HG03045 (cell line): ENCODE results near the gene INKA2.

ENCODE experiments used
- ATAC-seq: cut with Tn5 transposase; IDR thresholded peaks from one replicate; pipeline ENCODE4 v1.9.1; 2021; ENCODE audit warnings: mild to moderate bottlenecking, moderate library complexity; ENCODE audit not compliant: unreplicated experiment

Gene INKA2

GRCh38 chr1:111706921-111707320 lies 32.3 kb downstream of the INKA2 start:
- no peak for ATAC-seq

GRCh38 chr1:111705841-111706240 lies 33.4 kb downstream of the INKA2 start:
- no peak for ATAC-seq

- no peak for ATAC-seq
Observed at GRCh38 chr1:111704776-111705175, 34.4 kb downstream of the INKA2 start.

GRCh38 chr1:111704240-111704639 lies 35.0 kb downstream of the INKA2 start:
- no peak for ATAC-seq

GRCh38 chr1:111702504-111703050 lies 36.6 kb downstream of the INKA2 start:
- ATAC-seq = no peak

- no peak for ATAC-seq
Observed at GRCh38 chr1:111699268-111699667, 39.9 kb downstream of the INKA2 start.

- ATAC-seq = no peak
Observed at GRCh38 chr1:111696330-111696729, 42.9 kb downstream of the INKA2 start.

GRCh38 chr1:111695801-111696200 lies 43.4 kb downstream of the INKA2 start:
- ATAC-seq = no peak

GRCh38 chr1:111691886-111692285 lies 47.3 kb downstream of the INKA2 start:
- ATAC-seq = no peak

- ATAC-seq = no peak
Observed at GRCh38 chr1:111690306-111690617, 48.9 kb downstream of the INKA2 start.
